HepG2 (cell line): Measurements from ENCODE around the gene LRP10. TPM values are rescaled to one million over a fixed set of nuclear protein-coding genes. Genes with fewer than 3 reads are reported as not detected.
A peak's percentile ranks its signal among the peaks of the same experiment; 100 is the strongest.

Experiments
- CBFB ChIP-seq: sonication (generic); formaldehyde crosslinking; IDR thresholded peaks from 2 replicates; pipeline ENCODE4 v1.4.0; 2020; ENCODE audit warnings: missing genetic modification reagents
- ETV5 ChIP-seq: IDR thresholded peaks from 2 replicates; pipeline ENCODE4 v1.6.1; 2018; ENCODE audit warnings: missing biosample characterization, missing genetic modification reagents, inconsistent platforms, borderline replicate concordance
- HOXA5 ChIP-seq: sonication (generic); formaldehyde crosslinking; IDR thresholded peaks from 2 replicates; pipeline ENCODE4 v1.4.0; 2020; ENCODE audit warnings: missing genetic modification reagents
- RORA ChIP-seq: sonication (generic); formaldehyde crosslinking; IDR thresholded peaks from 2 replicates; pipeline ENCODE4 v1.5.0; 2020; ENCODE audit warnings: mild to moderate bottlenecking, missing genetic modification reagents, moderate library complexity
- SALL1 ChIP-seq: sonication (generic); formaldehyde crosslinking; IDR thresholded peaks from 2 replicates; pipeline ENCODE4 v1.8.0; 2022; ENCODE audit warnings: mild to moderate bottlenecking, missing genetic modification reagents
- SIN3B ChIP-seq: fragments of 150-350 bp; IDR thresholded peaks from 2 replicates; pipeline ENCODE4 v1.6.1; 2014; ENCODE audit warnings: low read length
- SOX13 ChIP-seq, 3 experiments: fragments of 450-650 bp in 1 of 3; sonication (generic) in 1 of 3; formaldehyde crosslinking in 1 of 3; IDR thresholded peaks in 2 of 3; conservative IDR thresholded peaks in 1 of 3; 2 replicates each; pipeline versions ENCODE4 v1.5.0 to v1.6.1; 2016 to 2020; ENCODE audit warnings: antibody characterized with exemption in 1 of 3, mild to moderate bottlenecking in 1 of 3, missing compliant biosample characterization in 1 of 3, missing genetic modification reagents in 1 of 3, moderate library complexity in 1 of 3
- SOX5 ChIP-seq: IDR thresholded peaks from 2 replicates; pipeline ENCODE4 v1.6.1; 2016; ENCODE audit warnings: borderline replicate concordance
- ZFP41 ChIP-seq: sonication (generic); formaldehyde crosslinking; IDR thresholded peaks from 2 replicates; pipeline ENCODE4 v1.4.0; 2020; ENCODE audit warnings: mild to moderate bottlenecking, missing genetic modification reagents, borderline replicate concordance
- ZNF264 ChIP-seq: sonication (generic); formaldehyde crosslinking; IDR thresholded peaks from 2 replicates; pipeline ENCODE4 v1.4.0; 2020; ENCODE audit warnings: missing genetic modification reagents
- ZNF572 ChIP-seq: sonication (generic); formaldehyde crosslinking; IDR thresholded peaks from 2 replicates; pipeline ENCODE4 v1.5.1; 2020; ENCODE audit warnings: mild to moderate bottlenecking, missing genetic modification reagents
- ZNF678 ChIP-seq: sonication (generic); formaldehyde crosslinking; IDR thresholded peaks from 2 replicates; pipeline ENCODE4 v1.4.0; 2020; ENCODE audit warnings: mild to moderate bottlenecking, missing genetic modification reagents
- ZNF713 ChIP-seq: sonication (generic); formaldehyde crosslinking; IDR thresholded peaks from 2 replicates; pipeline ENCODE4 v1.4.0; 2020; ENCODE audit warnings: mild to moderate bottlenecking, missing genetic modification reagents
- ZSCAN29 ChIP-seq: sonication (generic); formaldehyde crosslinking; conservative IDR thresholded peaks from 2 replicates; pipeline ENCODE4 v1.4.0; 2020; ENCODE audit warnings: mild to moderate bottlenecking, missing genetic modification reagents
- ZSCAN30 ChIP-seq: sonication (generic); formaldehyde crosslinking; IDR thresholded peaks from 2 replicates; pipeline ENCODE4 v1.5.0; 2020; ENCODE audit warnings: mild to moderate bottlenecking, missing genetic modification reagents
- polyA plus RNA-seq, 8 experiments: library from polyadenylated mRNA; depleted of rRNA in 3 of 8; stranded (reverse) in 7 of 8; unstranded in 1 of 8; fragments of >200 nt; fragmentation: Illumina TruSeq in 4 of 8; extraction: Trizol in 4 of 8; gene quantifications; 2 replicates each; pipeline versions ENCODE4 v1.2.1 to v1.2.3, GENCODE V29; 2011 to 2016; ENCODE audit warnings: low read depth in 4 of 8, missing spikeins in 1 of 8, mixed read lengths in 1 of 8; ENCODE audit not compliant: insufficient read depth in 1 of 8
- total RNA-seq, 5 experiments: library from RNA; depleted of rRNA; stranded (reverse); fragments of >200 nt; fragmentation: Illumina TruSeq; extraction: Trizol; gene quantifications; 2 replicates each; pipeline ENCODE4 v1.2.3, GENCODE V29; 2016; ENCODE audit warnings: low read depth in 1 of 5
- TF ChIP-seq, protein P1 (sequence below): sonication (generic); formaldehyde crosslinking; IDR thresholded peaks from 2 replicates; pipeline ENCODE4 v1.8.0; 2022; ENCODE audit warnings: mild to moderate bottlenecking, missing genetic modification reagents, borderline replicate concordance
- TF ChIP-seq, protein P2 (sequence below): sonication (generic); formaldehyde crosslinking; IDR thresholded peaks from 2 replicates; pipeline ENCODE4 v1.5.0; 2020; ENCODE audit warnings: missing genetic modification reagents
- TF ChIP-seq, protein P3 (sequence below): sonication (generic); formaldehyde crosslinking; IDR thresholded peaks from 2 replicates; pipeline ENCODE4 v1.9.0; 2021; ENCODE audit warnings: missing genetic modification reagents, mild to moderate bottlenecking, borderline replicate concordance
- TF ChIP-seq, protein P4 (sequence below): sonication (generic); formaldehyde crosslinking; IDR thresholded peaks from 2 replicates; pipeline ENCODE4 v1.5.0; 2020; ENCODE audit warnings: missing genetic modification reagents, mild to moderate bottlenecking, borderline replicate concordance
- TF ChIP-seq, protein P5 (sequence below): sonication (generic); formaldehyde crosslinking; IDR thresholded peaks from 2 replicates; pipeline ENCODE4 v1.4.0; 2020; ENCODE audit warnings: missing genetic modification reagents
- TF ChIP-seq, protein P6 (sequence below): sonication (generic); formaldehyde crosslinking; IDR thresholded peaks from 2 replicates; pipeline ENCODE4 v1.4.0; 2020; ENCODE audit warnings: missing genetic modification reagents, mild to moderate bottlenecking, borderline replicate concordance

LRP10 gene
- total and polyA plus RNA-seq, 2 of the 13 experiments (the other 11 are each of a cell fraction or from before 2014, with no cell fraction given): 16.9 to 45.2 TPM

DNA sequence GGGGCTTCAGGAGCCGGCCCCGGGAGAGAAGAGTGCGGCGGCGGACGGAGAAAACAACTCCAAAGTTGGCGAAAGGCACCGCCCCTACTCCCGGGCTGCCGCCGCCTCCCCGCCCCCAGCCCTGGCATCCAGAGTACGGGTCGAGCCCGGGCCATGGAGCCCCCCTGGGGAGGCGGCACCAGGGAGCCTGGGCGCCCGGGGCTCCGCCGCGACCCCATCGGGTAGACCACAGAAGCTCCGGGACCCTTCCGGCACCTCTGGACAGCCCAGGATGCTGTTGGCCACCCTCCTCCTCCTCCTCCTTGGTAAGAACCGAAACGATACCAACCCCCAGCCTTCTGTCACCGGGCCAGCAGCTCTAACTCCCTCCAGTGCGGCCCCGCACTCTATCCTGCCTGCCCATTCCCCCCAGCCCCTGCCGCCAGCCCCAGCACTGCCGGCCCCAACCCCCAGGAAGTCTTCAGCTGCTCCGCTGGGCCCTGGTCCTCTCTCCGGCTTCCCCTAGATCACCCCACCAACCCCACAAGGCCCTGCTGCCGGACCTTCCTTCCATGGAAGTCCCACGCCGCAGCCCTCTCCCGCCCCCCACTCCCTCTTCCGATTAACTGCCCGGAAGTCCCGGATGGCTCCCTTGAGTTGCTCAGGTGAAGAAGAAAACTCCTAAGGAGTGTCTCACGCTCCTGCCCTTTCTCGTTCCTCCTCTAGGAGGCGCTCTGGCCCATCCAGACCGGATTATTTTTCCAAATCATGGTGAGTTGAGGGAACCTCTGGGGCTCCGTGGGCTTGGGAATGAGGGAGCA lies 693 bp downstream of the LRP10 start (continued):
- TF ChIP-seq, protein P1, sequence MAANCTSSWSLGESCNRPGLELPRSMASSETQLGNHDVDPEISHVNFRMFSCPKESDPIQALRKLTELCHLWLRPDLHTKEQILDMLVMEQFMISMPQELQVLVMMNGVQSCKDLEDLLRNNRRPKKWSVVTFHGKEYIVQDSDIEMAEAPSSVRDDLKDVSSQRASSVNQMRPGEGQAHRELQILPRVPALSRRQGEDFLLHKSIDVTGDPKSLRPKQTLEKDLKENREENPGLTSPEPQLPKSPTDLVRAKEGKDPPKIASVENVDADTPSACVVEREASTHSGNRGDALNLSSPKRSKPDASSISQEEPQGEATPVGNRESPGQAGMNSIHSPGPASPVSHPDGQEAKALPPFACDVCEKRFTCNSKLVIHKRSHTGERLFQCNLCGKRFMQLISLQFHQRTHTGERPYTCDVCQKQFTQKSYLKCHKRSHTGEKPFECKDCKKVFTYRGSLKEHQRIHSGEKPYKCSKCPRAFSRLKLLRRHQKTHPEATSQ: no peak
- TF ChIP-seq, protein P2, sequence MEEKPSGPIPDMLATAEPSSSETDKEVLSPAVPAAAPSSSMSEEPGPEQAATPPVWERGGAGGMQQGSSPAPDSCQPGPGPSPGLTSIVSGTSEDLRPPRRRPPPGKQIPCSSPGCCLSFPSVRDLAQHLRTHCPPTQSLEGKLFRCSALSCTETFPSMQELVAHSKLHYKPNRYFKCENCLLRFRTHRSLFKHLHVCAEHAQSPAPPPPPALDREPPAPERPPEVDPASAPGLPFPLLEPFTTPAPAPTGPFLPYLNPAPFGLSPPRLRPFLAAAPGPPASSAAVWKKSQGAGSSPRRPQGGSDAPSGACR (CRISPR knock-in tag): no peak; the same call in 1 of the 2 replicates
- TF ChIP-seq SIN3B (0 out of 2 replicates have a peak, but pooled peaks have one; percentile 40), ZNF572 (CRISPR knock-in tag) (peak; percentile 48; the same call in 1 of the 2 replicates), SOX13 (IDR thresholded peaks at IDR 0.05) (no peak), SOX13 (CRISPR knock-in tag; conservative IDR thresholded peaks at IDR 0.05 in 1 of 2, IDR thresholded peaks at IDR 0.05 in 1 of 2) (peak; percentile 31 to 50; a peak in 1 of 4 replicates), ZNF264 (peak; percentile 73; the same call in 1 of the 2 replicates), ZSCAN29 (0 out of 2 replicates have a peak, but pooled peaks have one; percentile 66), SOX5 (CRISPR knock-in tag) (peak; percentile 58; the same call in 1 of the 2 replicates), HOXA5 (CRISPR knock-in tag) (no peak), ETV5 (CRISPR knock-in tag) (peak; percentile 28; the same call in 1 of the 2 replicates), ZNF713 (CRISPR knock-in tag) (0 out of 2 replicates have a peak, but pooled peaks have one; percentile 24), SALL1 (peak; percentile 53), CBFB (CRISPR knock-in tag) (no peak; the same call in 1 of the 2 replicates), ZFP41 (CRISPR knock-in tag) (no peak), ZNF678 (CRISPR knock-in tag) (peak; percentile 11; the same call in 1 of the 2 replicates), ZSCAN30 (no peak; the same call in 1 of the 2 replicates), RORA (CRISPR knock-in tag) (no peak)
- TF ChIP-seq, protein P3, sequence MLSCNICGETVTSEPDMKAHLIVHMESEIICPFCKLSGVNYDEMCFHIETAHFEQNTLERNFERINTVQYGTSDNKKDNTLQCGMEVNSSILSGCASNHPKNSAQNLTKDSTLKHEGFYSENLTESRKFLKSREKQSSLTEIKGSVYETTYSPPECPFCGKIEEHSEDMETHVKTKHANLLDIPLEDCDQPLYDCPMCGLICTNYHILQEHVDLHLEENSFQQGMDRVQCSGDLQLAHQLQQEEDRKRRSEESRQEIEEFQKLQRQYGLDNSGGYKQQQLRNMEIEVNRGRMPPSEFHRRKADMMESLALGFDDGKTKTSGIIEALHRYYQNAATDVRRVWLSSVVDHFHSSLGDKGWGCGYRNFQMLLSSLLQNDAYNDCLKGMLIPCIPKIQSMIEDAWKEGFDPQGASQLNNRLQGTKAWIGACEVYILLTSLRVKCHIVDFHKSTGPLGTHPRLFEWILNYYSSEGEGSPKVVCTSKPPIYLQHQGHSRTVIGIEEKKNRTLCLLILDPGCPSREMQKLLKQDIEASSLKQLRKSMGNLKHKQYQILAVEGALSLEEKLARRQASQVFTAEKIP (CRISPR knock-in tag): no peak
- TF ChIP-seq, protein P4, sequence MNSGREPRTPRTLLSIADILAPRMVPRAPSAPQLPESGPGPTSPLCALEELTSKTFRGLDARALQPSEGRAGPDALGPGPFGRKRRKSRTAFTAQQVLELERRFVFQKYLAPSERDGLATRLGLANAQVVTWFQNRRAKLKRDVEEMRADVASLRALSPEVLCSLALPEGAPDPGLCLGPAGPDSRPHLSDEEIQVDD: 0 out of 2 replicates have a peak, but pooled peaks have one; percentile 14
- TF ChIP-seq, protein P5, sequence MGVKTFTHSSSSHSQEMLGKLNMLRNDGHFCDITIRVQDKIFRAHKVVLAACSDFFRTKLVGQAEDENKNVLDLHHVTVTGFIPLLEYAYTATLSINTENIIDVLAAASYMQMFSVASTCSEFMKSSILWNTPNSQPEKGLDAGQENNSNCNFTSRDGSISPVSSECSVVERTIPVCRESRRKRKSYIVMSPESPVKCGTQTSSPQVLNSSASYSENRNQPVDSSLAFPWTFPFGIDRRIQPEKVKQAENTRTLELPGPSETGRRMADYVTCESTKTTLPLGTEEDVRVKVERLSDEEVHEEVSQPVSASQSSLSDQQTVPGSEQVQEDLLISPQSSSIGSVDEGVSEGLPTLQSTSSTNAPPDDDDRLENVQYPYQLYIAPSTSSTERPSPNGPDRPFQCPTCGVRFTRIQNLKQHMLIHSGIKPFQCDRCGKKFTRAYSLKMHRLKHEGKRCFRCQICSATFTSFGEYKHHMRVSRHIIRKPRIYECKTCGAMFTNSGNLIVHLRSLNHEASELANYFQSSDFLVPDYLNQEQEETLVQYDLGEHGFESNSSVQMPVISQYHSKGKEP (CRISPR knock-in tag): 0 out of 2 replicates have a peak, but pooled peaks have one; percentile 3
- TF ChIP-seq, protein P6, sequence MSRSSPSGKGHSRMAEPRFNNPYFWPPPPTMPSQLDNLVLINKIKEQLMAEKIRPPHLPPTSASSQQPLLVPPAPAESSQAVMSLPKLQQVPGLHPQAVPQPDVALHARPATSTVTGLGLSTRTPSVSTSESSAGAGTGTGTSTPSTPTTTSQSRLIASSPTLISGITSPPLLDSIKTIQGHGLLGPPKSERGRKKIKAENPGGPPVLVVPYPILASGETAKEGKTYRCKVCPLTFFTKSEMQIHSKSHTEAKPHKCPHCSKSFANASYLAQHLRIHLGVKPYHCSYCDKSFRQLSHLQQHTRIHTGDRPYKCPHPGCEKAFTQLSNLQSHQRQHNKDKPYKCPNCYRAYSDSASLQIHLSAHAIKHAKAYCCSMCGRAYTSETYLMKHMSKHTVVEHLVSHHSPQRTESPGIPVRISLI: no peak
